HUES64 (cell line): ENCODE measurements around the gene ESR1. TPM values are rescaled to one million over a fixed set of nuclear protein-coding genes. Genes with fewer than 3 reads are reported as not detected.
A peak's percentile ranks its signal among the peaks of the same experiment; 100 is the strongest.

Experiments
- H3K27ac ChIP-seq: 2 replicates; pipeline ENCODE4 v1.7.0; 2013; ENCODE audit warnings: low read depth, low read length, inconsistent platforms
- H3K27me3 ChIP-seq: 2 replicates; pipeline ENCODE4 v1.6.1; 2013; ENCODE audit warnings: mild to moderate bottlenecking, low read length; ENCODE audit not compliant: insufficient read depth
- H3K36me3 ChIP-seq: 2 replicates; pipeline ENCODE4 v1.6.1; 2013; ENCODE audit warnings: mild to moderate bottlenecking, low read length; ENCODE audit not compliant: insufficient read depth
- H3K4me1 ChIP-seq: 2 replicates; pipeline ENCODE4 v1.6.1; 2013; ENCODE audit warnings: mild to moderate bottlenecking, low read length, moderate library complexity; ENCODE audit not compliant: insufficient read depth
- H3K4me3 ChIP-seq: 2 replicates; pipeline ENCODE4 v1.5.1; 2013; ENCODE audit warnings: mild to moderate bottlenecking, low read length, moderate library complexity
- H3K9ac ChIP-seq: 2 replicates; pipeline ENCODE4 v1.6.1; 2013; ENCODE audit warnings: mild to moderate bottlenecking, low read depth, low read length
- H3K9me3 ChIP-seq: 2 replicates; pipeline ENCODE4 v1.6.1; 2013; ENCODE audit warnings: low read depth, low read length; ENCODE audit not compliant: insufficient read depth
- WGBS: fragments of 150-250, 120-280 bp; methylation state at CpG from one replicate; pipeline ENCODE4 v1.1.7; 2013; ENCODE audit warnings: missing lambda C conversion rate; 5-methylcytosine and 5-hydroxymethylcytosine counted together
- polyA plus RNA-seq, 2 experiments: library from polyadenylated mRNA; stranded (reverse); fragments of 50-300 nt; gene quantifications; one replicate each; pipeline ENCODE4 v1.2.3, GENCODE V29; 2013

The ESR1 gene
- not detected for polyA plus RNA-seq (2013, experiment 1 of 2)
- not detected for polyA plus RNA-seq (2013, experiment 2 of 2)

GRCh38 chr6:151807513-151808370, at the start of gene ESR1:
ESR1 (plus strand) TSS chr6:151807682; CDS start chr6:151807913, 231 bp downstream.
- Histone ChIP-seq H3K36me3 (no peaks in the 10 kb centered on the region), H3K9ac (no peak within 1 kb of the TSS; the same call in 1 of the 2 replicates), H3K9me3 (no peaks in the 10 kb centered on the region), H3K4me1 (peaks cover 10% of the 10 kb centered on the region; the same call in 1 of the 2 replicates), H3K27me3 (peaks cover 79% of the 10 kb centered on the region), H3K4me3 (peak within 1 kb of the TSS; percentile 53), H3K27ac (no peak within 1 kb of the TSS)
- WGBS: 1% methylated on average over 73 of the region's 73 CpGs

GRCh38 chr6:151760486-151760885, 47.0 kb upstream of the ESR1 start:
- H3K4me1 ChIP-seq: peaks cover 4% of the 10 kb centered on the region; the same call in 1 of the 2 replicates
- H3K9me3 ChIP-seq: no peaks in the 10 kb centered on the region
- no peaks in the 10 kb centered on the region for H3K27me3 ChIP-seq
- no peak overlapping the region for H3K4me3 ChIP-seq
- H3K9ac ChIP-seq: no peak overlapping the region
- H3K27ac ChIP-seq: no peak overlapping the region
- no peaks in the 10 kb centered on the region for H3K36me3 ChIP-seq
- 87% methylated on average over 6 of the region's 7 CpGs for WGBS

GRCh38 chr6:151761851-151762250, 45.6 kb upstream of the ESR1 start:
- no peaks in the 10 kb centered on the region for H3K36me3 ChIP-seq
- H3K4me3 ChIP-seq: no peak overlapping the region
- H3K4me1 ChIP-seq: peaks cover 4% of the 10 kb centered on the region; the same call in 1 of the 2 replicates
- no peak overlapping the region for H3K27ac ChIP-seq
- 90% methylated on average over 3 of the region's 4 CpGs for WGBS
- no peaks in the 10 kb centered on the region for H3K27me3 ChIP-seq
- H3K9me3 ChIP-seq: no peaks in the 10 kb centered on the region
- no peak overlapping the region for H3K9ac ChIP-seq

- WGBS: 87% methylated on average over 4 of the region's 4 CpGs
- no peaks in the 10 kb centered on the region for H3K36me3 ChIP-seq
- no peak overlapping the region for H3K4me3 ChIP-seq
- peaks cover 4% of the 10 kb centered on the region; the same call in 1 of the 2 replicates for H3K4me1 ChIP-seq
- H3K27me3 ChIP-seq: no peaks in the 10 kb centered on the region
- no peak overlapping the region for H3K27ac ChIP-seq
- H3K9ac ChIP-seq: no peak overlapping the region
- no peaks in the 10 kb centered on the region for H3K9me3 ChIP-seq
Measured at GRCh38 chr6:151762817-151763216, 44.7 kb upstream of the ESR1 start.

- Histone ChIP-seq H3K4me3 (no peak overlapping the region), H3K4me1 (peaks cover 4% of the 10 kb centered on the region; the same call in 1 of the 2 replicates), H3K27ac (no peak overlapping the region), H3K9ac (no peak overlapping the region), H3K36me3 (no peaks in the 10 kb centered on the region), H3K9me3 (no peaks in the 10 kb centered on the region), H3K27me3 (no peaks in the 10 kb centered on the region)
- 88% methylated on average over 9 of the region's 9 CpGs for WGBS
Measured at GRCh38 chr6:151763303-151763702, 44.2 kb upstream of the ESR1 start.

GRCh38 chr6:151763938-151764680, 43.4 kb upstream of the ESR1 start:
- Histone ChIP-seq H3K27me3 (no peaks in the 10 kb centered on the region), H3K9ac (no peak overlapping the region), H3K4me1 (peaks cover 4% of the 10 kb centered on the region; the same call in 1 of the 2 replicates), H3K9me3 (no peaks in the 10 kb centered on the region), H3K36me3 (no peaks in the 10 kb centered on the region), H3K27ac (no peak overlapping the region), H3K4me3 (peak overlapping the region; percentile 48)
- 20% methylated on average over 20 of the region's 20 CpGs for WGBS

GRCh38 chr6:151765444-151765886, 42.0 kb upstream of the ESR1 start:
- Histone ChIP-seq H3K4me1 (peaks cover 4% of the 10 kb centered on the region; the same call in 1 of the 2 replicates), H3K27ac (no peak overlapping the region), H3K36me3 (no peaks in the 10 kb centered on the region), H3K9ac (no peak overlapping the region), H3K27me3 (no peaks in the 10 kb centered on the region), H3K4me3 (no peak overlapping the region), H3K9me3 (no peaks in the 10 kb centered on the region)
- 6% methylated on average over 2 of the region's 2 CpGs for WGBS

- H3K27me3 ChIP-seq: no peaks in the 10 kb centered on the region
- H3K4me1 ChIP-seq: no peaks in the 10 kb centered on the region
- H3K4me3 ChIP-seq: no peak overlapping the region
- H3K36me3 ChIP-seq: no peaks in the 10 kb centered on the region
- H3K9me3 ChIP-seq: no peaks in the 10 kb centered on the region
- no CpG with 5 or more reads among the region's 1 CpG for WGBS
- H3K9ac ChIP-seq: no peak overlapping the region
- H3K27ac ChIP-seq: no peak overlapping the region
Measured at GRCh38 chr6:151772446-151772845, 35.0 kb upstream of the ESR1 start.

GRCh38 chr6:151773382-151773781, 34.1 kb upstream of the ESR1 start:
- Histone ChIP-seq H3K9ac (no peak overlapping the region), H3K27me3 (no peaks in the 10 kb centered on the region), H3K36me3 (no peaks in the 10 kb centered on the region), H3K4me1 (no peaks in the 10 kb centered on the region), H3K9me3 (no peaks in the 10 kb centered on the region), H3K4me3 (no peak overlapping the region), H3K27ac (no peak overlapping the region)
- 88% methylated on average over 3 of the region's 3 CpGs for WGBS

GRCh38 chr6:151782560-151782959, 24.9 kb upstream of the ESR1 start:
- H3K27me3 ChIP-seq: no peaks in the 10 kb centered on the region
- WGBS: no CpG with 5 or more reads among the region's 2 CpGs
- H3K9me3 ChIP-seq: no peaks in the 10 kb centered on the region
- no peaks in the 10 kb centered on the region for H3K4me1 ChIP-seq
- no peak overlapping the region for H3K4me3 ChIP-seq
- no peak overlapping the region for H3K9ac ChIP-seq
- no peak overlapping the region for H3K27ac ChIP-seq
- H3K36me3 ChIP-seq: no peaks in the 10 kb centered on the region

GRCh38 chr6:151783692-151784091, 23.8 kb upstream of the ESR1 start:
- H3K4me1 ChIP-seq: no peaks in the 10 kb centered on the region
- H3K9ac ChIP-seq: no peak overlapping the region
- H3K27ac ChIP-seq: no peak overlapping the region
- no peak overlapping the region for H3K4me3 ChIP-seq
- H3K36me3 ChIP-seq: no peaks in the 10 kb centered on the region
- H3K27me3 ChIP-seq: no peaks in the 10 kb centered on the region
- no peaks in the 10 kb centered on the region for H3K9me3 ChIP-seq
- WGBS: 93% methylated on average over 2 of the region's 2 CpGs
